GM19468 (cell line): ENCODE measurements around the gene VAMP2.
"Not testable (repeated sequence)": the region's sequence is repeated elsewhere in the genome, so short reads cannot be mapped to it uniquely, and the experiment has no call there.

Experiments used
- ATAC-seq: cut with Tn5 transposase; IDR thresholded peaks from one replicate; pipeline ENCODE4 v1.9.1; 2021; ENCODE audit warnings: mild to moderate bottlenecking, moderate library complexity, moderate number of reproducible peaks; ENCODE audit not compliant: unreplicated experiment; ENCODE audit errors: extremely low read depth

Gene VAMP2

DNA sequence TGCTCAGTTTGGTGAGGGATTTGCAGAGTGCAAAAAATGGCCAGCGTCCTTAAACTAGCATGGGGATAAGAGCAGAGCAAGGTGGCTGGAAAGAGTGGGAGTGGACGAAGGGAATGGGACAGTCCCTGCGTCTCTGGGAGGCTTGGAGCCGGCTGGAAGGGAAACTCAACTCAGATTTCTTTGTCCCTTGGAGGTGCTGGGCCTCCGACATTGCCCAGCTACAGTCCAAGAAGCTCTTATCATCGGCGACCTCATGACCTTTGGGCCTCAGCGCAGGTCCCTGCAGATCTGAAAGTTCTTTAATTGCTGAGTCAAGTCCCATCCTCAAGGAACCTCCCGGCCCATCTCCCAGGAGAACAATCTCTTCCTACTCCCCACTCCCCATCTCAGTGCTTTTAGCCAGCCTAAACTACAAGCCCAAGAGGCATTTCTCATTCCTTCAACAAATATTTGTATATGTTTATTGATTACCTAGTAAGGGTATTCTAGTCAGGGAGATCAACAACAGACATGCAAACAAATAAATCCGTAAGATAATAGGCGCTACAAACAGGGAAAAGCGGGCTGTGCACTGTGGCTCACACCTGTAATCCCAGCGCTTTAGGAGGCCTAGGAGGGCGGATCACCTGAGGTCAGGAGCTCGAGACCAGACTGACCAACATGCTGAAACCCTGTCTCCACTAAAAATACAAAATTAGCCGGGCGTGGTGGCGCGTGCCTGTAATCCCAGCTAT is 14.4 kb upstream of the VAMP2 start:
- no peak for ATAC-seq

DNA sequence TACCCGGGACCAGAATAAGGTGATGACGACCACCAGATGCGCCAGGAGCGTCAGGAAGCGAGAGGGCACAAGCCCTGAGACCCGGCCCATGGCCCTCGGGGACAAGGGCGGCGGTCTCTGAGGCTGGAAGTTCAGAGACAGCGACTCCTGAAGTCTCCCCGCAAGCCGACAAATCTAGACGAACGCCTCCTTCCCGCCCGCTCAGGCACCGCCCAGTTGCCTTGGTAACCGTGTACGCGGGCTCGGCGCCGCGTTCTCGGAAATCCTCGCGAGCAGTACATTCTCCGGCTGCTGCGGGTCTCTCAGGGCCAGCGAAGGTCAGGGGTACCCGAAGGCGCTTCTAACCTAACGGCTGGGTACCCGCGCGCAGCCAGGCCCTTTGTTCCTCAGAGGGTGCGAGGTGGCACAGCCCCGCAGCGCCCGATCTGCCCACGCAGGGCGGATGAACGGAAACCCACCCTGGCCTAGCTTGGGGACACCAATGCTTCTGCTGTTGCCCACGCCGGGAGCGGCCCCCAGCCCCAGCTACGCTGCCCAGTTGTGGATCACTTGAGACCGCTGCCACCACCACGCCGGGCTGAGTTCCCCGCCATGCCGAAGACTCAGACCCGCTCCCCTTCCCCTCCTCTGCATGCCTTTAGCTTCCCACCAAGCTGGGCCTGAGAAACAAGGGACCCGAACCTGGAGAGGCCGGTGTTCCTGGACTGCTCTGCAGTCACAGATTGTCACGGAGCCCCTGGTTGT is 13.6 kb upstream of the VAMP2 start, which contains the start of gene TMEM107:
TMEM107 (minus strand) TSS at position 184 of the 744 bp plus-strand sequence; CDS start at position 90, 94 bp downstream.
- ATAC-seq = no peak

DNA sequence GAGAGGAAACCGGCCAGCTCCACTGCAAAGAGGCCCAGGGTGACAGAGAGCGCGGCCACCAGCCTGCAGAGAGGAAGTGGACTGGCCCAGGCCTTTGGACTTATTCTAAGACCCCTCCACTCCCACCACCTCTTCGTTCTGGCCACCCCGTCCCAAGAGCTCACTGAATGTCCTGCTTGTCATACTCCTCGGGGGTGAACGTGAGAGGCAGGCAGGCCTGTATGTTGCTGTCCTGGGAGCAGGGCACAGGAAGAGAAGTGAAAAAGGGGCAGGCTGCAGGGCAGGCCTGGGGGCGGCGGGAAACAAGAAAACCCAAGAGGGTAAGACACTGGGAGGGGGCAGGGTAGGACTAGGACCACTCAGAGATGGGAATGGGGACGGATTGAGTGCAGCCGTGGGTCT is 13.0 kb upstream of the VAMP2 start:
- no peak for ATAC-seq

DNA sequence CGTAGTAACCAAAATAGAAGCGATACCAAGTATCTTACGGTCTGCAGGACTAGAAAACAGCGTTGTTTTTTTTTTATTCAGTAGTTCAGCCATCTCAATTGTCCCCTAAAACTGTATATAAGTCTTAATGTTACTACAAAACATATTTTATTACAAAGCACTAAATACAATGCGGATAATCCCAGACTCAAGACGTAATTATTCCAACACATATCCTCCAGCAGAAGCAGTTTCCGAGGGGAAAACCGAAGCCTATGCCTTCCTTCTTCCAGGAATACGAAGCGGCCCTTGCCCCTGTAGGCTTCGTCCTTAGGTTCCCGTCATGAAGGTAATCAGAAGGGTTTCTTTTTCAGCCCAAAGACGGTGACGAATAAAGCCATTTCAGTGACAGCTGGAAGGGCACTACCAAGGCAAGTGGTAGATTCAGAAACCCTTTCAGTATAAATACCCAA is 11.1 kb upstream of the VAMP2 start:
- ATAC-seq = no peak

DNA sequence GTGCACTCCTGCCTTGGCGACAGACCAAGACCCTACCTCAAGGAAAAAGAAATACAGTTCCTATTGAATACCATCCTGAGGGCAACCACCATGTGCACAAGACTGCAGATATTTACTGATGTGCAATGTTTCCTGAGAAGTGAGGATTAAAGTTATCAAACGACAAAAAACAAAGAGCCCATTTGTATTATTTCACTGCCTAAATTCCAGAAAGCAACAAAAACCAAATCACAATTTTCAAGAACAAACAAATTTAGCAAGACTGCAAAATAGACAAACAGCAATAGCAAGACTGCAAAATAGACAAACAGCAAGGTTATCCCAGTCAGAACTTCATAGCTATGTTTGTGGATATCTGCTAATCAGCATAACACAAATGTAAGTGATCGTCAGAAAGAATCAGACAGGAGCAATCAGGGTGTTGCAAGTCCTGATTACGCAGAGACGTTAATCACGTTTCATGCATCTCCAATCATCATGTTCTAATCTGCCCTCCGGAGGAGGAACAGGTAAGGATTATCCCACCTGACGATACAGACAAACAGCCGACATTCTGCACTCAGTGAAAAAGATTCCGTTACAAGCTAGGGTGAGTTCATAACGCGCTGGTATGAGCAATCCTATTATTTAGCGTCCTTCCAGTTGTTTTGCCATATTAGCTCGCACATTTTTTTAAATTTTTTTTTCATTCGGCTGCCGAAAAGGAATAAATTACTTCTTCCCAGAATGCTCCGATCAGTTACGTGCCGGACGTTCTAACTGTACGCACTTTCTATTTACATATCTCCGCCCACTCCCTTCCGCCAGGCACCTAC is 10.5 kb upstream of the VAMP2 start:
- no peak for ATAC-seq

DNA sequence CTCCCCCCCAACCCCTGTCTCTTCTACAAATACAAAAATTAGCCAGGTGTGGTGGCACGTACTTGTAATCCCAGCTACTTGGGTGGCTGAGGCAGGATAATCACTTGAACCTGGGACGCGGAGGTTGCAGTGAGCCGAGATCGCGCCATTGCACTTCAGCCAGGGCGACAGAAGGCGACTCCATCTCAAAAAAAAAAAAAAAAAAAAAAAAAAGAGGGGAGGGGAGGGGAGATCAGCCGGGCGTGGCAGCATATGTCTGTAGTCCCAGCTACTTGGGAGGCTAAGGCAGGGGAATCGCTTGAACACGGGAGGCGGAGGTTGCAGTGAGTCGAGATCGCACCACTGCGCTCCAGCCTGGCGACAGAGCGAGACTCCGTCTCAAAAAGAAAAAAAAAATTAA is 7.4 kb upstream of the VAMP2 start:
- ATAC-seq = not testable (repeated sequence)

DNA sequence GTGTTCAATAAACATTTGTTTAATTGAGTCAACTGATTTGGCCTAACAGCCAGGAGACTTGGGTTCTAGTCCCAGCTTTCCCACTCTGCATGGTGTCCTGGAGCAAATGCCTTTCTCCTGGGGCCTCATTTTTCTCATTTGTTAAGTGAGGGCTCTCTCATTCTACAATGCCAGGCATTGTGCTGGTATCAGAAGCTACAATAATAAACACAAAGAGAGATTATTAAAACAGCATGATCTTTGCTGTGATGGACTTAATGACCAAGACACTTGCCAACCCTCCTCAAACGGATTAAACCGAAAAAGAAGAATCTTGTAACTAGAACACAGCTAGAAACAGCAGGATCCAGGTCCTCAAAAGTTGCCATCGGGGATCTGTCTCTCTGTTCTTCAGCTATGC is 4.8 kb upstream of the VAMP2 start:
- ATAC-seq = no peak

DNA sequence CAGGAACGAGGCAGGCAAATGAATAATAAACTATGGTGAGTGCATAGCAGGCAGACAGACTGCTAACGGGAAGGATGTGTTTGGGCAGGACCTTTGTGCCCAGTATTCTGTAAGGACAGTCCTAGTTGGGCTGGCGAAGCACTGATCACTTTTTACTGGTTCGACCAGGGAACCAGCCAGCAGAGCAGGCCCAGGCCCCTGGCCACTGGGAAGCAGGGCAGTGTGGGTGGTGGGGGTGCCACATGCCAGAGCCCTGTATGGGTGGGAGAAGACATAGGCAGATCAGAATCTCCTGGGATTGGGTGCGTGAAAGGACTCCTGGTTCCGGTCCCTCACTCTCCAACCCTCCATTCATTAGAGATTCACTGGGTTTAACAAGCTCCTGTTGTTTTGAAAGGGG is 4.0 kb upstream of the VAMP2 start:
- ATAC-seq = no peak

DNA sequence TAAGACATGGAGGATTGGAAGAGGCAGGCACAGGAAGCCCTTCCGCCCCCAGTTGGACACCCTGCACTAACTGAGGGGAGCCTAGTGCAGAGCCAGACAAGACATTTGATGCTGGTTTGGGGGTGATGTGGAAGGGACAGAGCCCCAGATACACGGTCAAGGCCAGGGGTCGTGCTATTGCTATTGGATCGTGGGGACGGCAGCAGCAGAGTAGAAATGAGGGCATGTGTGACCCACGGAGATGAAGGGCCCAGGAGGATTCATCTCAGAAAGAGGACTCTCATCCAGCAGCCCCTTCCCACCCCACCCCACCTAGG is 2.0 kb upstream of the VAMP2 start:
- no peak for ATAC-seq

DNA sequence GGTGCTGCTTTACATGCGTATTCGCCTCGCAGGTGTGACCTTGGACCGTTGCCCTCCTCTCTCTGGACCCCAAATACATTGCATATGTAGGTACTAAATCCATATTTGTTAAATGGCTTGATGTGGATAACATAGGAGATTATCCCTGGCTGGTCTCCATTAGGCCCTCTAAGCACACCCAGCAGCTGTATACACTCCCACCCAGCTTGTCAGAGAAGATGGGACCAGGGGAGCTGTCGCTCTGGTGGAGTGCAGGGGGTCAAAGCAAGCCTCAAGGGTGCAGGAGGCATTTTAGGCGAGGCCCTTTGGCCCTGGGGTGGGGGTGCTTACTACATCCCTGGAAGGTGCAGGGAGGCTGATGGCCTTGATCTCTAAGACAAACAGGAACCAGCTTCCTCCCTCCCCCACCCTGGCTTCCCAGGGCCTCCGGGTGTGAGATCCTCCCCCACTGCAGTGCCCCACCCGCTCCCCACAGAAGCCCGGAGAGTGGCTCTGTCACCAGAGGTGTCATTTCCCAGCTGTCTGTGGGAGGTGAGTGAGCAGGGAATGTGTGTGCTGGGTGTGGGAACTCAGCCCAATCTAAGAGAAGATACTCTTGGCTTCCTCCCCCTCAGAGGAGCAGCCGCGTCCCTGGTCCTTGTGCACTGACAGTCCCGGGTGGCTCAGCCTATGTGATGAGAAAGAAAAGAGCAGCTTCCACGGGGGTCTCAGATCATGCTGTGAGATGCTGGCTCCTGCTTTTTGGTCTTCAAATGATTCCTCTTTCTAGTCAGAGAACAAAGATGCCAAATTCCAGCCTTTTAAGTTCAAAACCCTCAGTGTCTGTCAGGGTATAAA is 1.4 kb upstream of the VAMP2 start:
- no peak for ATAC-seq

DNA sequence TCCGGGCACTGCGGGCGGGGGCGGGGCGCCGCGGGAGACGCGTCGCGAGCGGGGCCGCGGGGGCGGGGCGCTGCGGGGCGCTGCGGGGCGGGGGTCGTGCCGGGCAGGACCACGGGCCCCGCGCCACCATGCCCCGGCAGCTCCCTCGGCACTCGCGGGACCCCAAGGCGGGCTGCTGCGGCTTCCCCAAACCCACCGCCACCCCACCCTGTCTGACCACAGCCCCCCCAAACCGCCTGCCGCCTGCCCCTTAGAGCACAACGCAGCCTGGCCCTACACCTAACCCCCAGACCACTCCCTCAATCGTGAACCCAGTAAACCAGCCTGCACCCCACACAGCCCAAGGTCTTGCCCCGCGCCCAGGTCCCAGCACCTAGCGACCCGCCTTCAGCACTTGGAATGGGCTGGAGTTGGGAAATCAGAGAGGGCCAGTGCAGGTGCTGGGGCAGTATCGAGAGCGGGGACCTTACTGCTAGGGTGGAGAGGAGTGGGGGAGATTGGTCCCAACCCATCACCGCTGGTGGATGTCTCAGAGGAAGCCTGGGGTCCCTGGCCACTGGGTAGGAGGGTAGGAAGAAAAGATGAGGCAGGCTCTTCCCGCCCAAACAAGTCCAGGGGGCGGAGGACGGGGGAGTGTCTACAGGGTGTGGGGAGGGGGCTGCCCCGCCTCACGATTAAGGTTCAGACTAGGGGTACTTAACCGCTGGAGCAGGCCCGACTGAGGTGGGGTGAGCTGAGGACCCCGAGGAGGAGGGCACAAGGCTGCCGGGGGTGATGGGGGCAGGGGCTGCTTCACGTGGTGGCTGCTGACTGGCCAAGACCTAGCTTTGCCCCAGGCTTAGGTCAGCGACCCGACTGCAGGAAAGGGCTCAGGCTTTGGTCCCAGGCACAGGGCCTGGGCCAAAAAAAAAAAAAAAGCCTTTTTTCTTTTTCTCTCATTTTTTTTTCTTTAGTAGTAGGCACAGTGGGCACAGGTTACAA is 539 bp upstream of the VAMP2 start:
- no peak for ATAC-seq

DNA sequence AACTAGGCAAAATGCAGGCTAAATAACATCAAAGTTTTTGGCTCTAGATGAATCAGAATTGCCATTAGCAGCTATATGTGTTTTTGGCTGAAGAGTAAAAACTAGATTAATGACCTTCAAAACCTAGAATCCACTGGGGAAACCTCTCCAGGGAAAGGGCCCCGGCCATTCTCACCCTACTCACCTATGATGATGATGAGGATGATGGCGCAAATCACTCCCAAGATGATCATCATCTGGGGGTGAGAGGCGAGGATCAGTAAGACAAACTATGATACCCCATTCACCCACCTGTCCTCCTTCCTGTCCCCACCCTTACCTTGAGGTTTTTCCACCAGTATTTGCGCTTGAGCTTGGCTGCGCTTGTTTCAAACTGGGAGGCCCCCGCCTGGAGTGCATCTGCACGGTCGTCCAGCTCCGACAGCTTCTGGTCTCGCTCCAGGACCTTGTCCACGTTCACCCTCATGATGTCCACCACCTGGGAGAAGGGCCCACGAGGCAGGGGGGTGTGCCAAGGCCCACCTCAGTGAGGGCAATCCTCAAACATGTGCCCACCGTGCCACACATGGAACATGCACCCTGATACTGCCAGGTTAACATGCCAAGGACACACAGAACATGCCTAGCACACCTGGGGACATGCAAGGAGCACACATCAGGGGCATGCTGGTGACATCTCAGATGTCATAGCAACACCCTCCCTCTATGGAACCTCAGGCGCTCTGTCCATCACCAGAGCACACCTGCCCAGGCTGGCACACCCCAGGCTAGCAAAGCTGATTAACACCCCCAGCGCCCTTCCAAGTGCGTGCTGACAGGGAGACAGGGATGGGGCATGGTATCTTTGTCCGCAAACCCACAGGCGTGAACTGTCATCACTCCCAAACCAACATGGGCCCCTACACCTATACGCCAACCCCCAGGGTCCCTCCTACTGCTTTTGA is 1.2 kb downstream of the VAMP2 start:
- ATAC-seq = no peak

DNA sequence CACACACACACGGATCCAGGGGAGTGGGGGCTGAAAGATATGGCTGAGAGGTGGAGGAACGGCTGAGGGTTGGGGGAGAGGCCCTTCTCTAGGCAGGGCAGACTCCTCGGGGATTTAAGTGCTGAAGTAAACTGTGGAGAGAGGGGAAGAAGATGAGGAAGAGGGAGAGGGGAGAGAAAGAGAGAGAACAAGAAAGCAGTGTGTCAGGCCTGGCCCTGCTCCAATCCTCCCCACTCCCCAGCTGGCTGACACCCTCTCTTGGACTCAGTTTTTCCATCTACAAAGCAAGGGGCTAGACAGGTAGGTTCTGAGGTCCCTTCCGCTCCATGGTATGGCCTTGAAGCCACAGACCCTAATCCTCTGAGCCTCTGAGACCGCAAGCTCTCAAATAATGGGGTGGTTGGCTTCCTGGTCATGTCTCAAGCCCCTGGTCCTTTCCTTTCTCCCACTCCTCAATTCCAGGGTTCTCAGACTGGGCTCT is 2.0 kb downstream of the VAMP2 start:
- no peak for ATAC-seq

DNA sequence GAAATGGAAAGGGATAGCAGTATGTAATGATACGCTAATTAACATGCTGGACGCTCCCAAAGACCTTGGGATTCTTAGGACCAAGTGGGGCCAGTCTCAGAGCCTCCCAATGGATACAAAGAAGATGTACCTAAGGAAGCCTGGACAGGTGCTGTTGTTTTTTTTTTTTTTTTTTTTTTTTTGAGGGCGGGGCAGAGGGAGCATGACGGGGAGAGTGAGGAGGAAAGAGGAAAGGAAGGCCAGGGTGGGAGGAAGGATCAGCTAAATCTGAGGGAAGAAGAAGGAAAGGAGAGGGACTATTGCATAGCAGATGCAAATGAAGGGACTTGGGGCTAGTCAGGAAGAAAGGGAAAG is 2.5 kb downstream of the VAMP2 start:
- ATAC-seq = no peak

DNA sequence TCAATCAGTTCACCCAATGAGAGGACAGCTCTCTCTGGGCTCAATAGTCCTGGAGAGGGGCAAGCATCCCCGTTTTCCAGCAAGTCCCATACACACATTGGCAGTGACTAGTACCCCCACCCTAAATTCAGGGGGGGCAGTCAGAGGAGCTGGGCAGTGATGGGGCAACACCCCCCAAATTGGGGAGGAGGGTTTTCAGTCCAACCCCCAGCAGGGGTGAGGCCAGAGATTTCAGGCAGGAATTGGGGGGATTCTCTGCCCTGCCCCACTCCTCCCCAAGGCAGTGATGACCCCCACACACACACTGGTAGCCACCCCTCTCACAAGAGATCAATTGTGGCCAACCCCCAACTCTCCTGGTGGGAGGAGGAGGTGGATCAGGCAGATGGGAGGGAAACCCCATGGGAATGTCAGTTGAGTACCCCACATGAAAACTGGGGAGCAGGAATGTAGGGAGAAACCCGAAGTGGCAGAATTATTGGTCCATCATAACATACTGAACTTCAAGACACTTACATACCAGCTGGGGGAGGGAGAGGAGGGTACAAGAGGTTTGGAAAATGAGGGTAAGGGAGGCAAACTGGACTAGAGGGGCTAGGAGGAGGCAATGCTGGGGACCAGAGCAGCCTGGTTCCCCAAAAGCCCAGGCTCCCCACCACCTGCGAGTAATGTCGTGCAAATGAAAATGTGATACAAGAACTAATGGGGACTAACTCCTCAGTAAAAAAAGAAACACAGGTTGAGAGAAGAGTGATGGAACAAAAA is 3.1 kb downstream of the VAMP2 start:
- no peak for ATAC-seq

DNA sequence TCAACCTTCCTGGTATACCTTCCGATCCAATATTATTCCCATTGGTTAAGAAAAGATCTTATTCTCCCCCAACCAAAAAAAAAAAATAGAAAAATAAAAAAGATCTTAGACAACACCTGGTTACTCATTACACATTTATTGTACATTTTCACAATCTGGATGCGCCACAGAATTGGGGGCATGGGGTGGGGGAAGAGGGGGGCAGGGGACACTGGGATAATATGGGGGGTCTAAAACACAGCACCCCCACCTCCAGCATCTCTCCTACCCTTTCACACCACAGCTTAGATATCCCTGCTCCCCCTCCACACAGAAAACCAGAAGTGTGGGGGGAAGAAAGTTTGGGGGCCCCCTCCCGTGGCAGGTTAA is 3.7 kb downstream of the VAMP2 start:
- no peak for ATAC-seq
